Measurements from ENCODE around the gene FPGS.
A peak's percentile ranks its signal among the peaks of the same experiment; 100 is the strongest.
"Not testable (repeated sequence)": the region's sequence is repeated elsewhere in the genome, so short reads cannot be mapped to it uniquely, and the experiment has no call there.

The FPGS gene

DNA sequence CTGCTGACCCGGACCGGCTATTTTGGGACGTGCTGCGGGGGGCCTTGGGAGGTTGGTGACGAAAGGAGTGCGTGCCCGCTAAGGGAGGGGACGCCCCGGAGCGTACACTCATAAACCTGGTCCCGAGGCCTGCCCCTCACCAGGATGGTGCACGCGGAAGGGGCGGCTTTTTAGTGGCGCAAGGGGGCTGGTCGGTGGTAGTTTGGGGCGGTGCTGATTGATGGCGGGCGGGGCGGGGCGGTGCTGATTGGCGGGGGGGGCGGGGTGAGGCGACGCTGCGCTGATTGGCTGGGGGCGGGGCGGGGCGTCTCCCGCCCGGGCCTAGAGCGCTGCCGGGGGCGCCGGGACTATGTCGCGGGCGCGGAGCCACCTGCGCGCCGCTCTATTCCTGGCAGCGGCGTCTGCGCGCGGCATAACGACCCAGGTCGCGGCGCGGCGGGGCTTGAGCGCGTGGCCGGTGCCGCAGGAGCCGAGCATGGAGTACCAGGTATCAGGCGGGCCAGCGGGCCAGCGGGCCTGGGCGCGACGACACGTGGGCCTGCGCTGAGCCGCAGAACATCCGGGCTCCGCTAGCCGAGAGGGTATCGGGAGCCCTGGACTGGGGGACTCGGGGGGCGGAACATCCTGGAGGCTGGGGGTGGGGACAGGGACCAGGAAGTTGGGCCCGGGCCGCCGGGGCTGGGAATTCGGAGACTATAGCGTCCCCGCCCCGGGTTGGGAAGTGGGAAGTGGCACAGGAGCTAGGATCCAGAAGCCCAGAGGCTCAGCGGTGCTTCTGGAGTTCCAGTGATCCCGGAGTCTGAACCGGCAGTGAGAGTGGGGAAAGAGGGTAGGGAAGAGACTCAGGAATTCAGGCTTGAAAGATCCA lies at the start of gene FPGS:
Gene FPGS (plus strand): TSS at position 307 of the 868 bp plus-strand sequence. CDS start 43 bp downstream, at position 350.
- DNase-seq = peak; percentile 66

- no peak for DNase-seq
These were observed 49.5 kb upstream of the FPGS start for GRCh38 chr9:127753148-127753547.

- no peak for DNase-seq
These were observed 49.1 kb upstream of the FPGS start for GRCh38 chr9:127753622-127754021.

GRCh38 chr9:127754099-127755060 lies 48.3 kb upstream of the FPGS start:
- DNase-seq = no peak

DNA sequence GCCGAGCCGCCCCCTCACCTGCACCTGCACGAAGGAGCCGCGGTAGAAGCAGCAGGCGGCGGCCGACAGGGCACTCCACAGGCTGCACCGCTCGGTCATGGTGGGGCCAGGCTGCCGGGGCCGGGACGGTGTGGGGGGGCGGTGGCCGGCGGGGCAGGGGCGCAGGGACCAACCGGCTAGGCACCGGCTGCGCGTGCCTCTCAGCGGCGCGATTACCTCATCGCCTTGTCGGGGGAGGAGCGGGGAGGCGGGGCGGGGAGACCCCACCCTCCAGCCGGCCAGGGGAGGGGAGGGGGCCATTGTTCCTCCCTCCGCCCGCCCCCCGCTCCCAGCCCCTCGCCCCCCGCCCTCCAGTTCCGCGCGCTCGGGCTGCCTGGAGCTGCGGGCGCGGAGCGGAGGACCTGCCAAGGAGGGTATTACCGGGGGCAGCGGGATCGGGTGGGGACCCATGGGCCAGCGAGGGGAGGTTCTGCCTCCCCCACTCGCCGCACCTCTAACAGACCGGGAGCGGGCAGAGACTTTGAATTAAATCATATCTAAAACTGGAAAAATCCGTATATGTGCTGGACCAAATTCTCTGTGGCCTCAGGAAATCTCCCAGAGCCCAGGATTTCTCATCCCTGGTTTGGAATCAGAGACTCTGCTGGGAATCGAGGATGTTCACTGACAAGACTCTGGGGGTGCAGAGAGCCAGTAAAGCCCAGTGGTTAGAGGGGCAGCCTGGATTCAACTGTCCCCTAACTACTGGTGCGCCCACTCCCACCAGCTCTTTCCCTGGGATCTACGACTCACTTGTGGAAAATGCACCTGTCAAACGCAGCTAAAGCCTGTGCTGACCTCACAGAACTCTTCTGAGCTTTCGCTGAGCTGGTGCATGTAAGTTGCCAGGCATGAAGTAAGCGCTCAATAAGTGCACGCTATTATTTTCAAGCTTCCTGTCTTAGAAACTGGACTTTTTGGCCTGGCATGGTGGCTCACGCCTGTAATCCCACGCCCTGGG lies 47.3 kb upstream of the FPGS start:
- no peak for DNase-seq

GRCh38 chr9:127756233-127756632 lies 46.4 kb upstream of the FPGS start:
- no peak for DNase-seq

DNA sequence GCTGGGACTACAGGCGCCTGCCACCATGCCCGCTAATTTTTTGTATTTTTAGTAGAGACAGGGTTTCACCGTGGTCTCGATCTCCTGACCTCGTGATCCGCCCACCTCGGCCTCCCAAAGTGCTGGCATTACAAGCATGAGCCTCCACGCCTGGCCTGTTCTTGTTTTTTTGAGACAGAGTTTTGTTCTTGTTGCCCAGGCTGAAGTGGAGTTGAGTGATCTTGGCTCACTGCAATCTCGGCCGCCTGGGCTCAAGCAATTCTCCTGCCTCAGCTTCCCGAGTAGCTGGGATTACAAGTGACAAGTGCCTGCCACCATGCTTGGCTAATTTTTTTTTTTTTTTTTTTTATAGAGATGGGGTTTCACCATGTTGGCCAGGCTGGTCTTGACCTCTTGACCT lies 45.9 kb upstream of the FPGS start:
- DNase-seq = not testable (repeated sequence)

- no peak for DNase-seq
These were observed 43.8 kb upstream of the FPGS start for GRCh38 chr9:127758843-127759242.

GRCh38 chr9:127761061-127761460 lies 41.6 kb upstream of the FPGS start:
- DNase-seq = no peak

- no peak for DNase-seq
These were observed 41.2 kb upstream of the FPGS start for GRCh38 chr9:127761491-127761956.

GRCh38 chr9:127762111-127762676 lies 40.5 kb upstream of the FPGS start:
- no peak for DNase-seq

- DNase-seq = no peak
These were observed 38.7 kb upstream of the FPGS start for GRCh38 chr9:127763918-127764384.

- no peak for DNase-seq
These were observed 37.3 kb upstream of the FPGS start for GRCh38 chr9:127765418-127765817.

DNA sequence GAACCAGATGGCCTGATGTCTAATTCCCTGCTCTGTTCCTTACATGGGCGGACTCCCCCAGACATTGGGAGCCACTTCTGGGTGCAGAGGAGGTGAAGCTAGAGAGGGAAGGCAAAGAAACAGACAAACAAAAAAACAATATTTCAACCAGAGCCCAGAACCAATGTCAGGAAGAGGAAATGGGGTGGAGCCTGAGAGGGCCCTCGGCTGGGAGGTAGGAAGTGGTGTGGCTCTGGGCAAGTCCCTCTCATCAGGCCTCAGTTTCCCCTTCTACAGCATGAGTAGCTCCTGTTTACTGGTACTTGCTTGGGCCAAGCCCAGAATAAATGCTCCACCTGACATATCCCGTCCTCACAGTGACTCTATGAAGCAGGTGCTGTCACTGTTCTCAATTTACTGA lies 35.3 kb upstream of the FPGS start:
- no peak for DNase-seq

DNA sequence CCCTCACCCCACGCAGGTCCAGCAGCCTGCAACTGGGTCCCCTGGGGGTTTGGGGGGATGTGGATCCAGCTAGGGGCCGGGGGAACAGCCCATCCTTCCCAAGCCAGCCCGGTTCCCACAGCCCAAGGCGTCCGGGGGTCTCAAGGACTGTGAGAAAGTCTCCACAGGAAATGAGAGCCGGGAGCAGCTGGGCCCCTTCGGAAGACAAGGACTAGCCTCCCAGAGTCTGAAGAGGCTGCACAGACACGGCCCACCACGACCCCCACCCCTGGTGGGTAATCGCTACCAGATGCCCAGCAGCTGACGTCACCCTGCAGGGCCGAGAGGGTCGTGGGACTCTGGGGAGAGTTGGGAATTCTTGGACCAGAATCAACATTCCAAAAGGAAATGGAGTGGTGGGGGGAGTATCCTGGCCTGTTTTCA lies 34.8 kb upstream of the FPGS start:
- DNase-seq = no peak

DNA sequence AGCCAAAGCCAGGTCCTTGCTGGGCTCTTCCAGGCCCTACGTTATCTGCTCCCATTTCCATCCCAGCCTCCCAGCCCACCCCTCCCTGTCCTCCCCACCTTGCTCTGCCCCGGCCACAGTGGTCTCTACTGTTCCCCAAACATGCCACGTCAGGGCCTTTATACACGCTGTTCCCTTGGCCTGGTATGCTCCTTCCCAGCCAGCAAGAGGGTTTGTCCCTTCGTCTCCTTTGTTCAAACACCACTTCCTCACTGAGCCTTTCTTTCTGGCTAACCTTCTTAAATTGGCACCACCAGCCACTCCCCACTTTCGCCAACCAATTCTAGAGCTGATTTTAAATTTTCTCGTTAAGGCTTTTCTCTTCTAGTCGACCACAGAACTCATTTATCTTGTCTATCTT lies 34.0 kb upstream of the FPGS start:
- no peak for DNase-seq

DNA sequence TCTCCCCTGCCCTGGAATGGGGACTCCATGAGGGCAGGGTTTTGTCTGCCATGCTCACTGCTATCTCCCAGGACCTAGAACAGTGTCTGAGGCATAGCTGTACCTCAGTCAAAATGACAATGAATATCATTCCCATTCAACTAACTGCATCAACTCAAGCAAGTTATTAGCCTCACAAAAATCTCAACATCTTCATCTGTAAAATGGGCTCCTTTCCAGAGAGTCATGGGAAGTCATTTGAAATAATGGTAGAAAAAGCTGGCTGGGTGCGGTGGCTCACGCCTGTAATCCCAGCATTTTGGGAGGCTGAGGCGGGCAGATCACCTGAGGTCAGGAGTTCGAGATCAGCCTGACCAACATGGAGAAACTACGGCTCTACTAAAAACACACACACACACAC lies 33.6 kb upstream of the FPGS start:
- no peak for DNase-seq

GRCh38 chr9:127769929-127770582 lies 32.6 kb upstream of the FPGS start:
- DNase-seq = no peak

- no peak for DNase-seq
These were observed 32.1 kb upstream of the FPGS start for GRCh38 chr9:127770583-127770904.

DNA sequence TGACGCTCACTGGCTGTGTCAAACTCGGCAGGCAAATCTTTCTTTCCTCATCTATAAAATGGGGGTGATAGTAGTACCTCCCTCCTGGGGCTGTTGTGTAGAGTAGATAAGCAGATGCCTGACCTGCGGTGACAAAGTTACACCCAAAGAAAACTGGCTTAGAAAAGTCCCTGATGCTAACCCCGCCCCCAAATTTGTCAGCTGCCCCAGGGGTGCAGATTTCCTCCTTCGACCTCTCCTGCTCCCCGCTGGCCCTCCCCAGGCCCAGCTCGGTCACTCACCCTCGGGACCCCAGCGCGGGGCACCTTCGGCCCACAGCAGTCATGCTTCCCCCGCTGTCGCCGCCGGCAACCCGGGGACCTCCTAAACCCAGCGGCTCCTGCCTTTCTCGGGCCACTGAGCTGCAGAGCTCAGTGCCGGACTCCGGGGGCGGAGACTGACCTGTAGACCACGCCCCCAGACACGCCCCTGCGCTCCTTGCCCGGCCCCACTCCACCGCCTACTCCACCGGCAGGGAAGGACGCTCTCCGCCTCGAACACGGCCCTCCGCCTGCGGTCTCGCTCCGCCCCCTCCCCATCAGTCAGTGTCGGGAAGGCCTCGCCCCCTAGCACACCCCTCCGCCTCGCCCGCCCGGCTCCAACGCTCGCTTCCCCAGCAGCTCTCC lies 31.6 kb upstream of the FPGS start:
- DNase-seq = peak; percentile 91

Data from NCI-H2107 (cell line).